Kasumi-1 (cell line): ENCODE measurements around the gene AP3S2.
"Not testable (repeated sequence)": the region's sequence is repeated elsewhere in the genome, so short reads cannot be mapped to it uniquely, and the experiment has no call there.

ENCODE experiments used
- DNase-seq, 2 experiments: peaks; one replicate each; lab custom pipeline; 2025; lab: John Stamatoyannopoulos, UW

Gene AP3S2

DNA sequence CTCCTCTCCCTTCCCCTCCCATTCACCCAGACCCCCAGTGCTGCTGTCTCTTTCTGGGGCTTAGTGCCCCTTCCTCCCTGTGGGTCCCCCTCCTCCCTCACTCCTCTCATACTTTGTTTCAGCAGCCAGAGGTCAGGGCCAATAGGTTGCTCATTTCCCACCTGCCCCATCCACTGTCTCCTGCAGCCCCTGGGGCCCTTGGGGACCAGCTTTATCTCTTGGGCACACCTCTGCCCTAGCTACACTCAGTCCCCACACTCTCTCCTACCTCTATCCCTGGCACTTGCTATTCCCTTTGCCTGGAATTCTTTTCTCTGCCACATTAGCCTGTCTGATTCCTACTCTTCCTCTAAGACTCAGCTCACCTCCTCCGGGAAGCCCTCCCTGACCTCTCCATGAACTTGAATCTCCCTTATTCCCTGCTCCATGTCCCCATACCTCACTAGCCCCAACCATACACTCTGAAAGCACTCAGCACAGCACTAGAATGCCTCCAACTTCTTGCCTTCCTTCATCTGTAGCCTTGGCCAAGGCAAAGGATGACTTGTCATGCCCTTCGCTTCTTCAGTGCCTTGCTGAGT is 93.8 kb downstream of the AP3S2 start:
- no peak for DNase-seq

DNA sequence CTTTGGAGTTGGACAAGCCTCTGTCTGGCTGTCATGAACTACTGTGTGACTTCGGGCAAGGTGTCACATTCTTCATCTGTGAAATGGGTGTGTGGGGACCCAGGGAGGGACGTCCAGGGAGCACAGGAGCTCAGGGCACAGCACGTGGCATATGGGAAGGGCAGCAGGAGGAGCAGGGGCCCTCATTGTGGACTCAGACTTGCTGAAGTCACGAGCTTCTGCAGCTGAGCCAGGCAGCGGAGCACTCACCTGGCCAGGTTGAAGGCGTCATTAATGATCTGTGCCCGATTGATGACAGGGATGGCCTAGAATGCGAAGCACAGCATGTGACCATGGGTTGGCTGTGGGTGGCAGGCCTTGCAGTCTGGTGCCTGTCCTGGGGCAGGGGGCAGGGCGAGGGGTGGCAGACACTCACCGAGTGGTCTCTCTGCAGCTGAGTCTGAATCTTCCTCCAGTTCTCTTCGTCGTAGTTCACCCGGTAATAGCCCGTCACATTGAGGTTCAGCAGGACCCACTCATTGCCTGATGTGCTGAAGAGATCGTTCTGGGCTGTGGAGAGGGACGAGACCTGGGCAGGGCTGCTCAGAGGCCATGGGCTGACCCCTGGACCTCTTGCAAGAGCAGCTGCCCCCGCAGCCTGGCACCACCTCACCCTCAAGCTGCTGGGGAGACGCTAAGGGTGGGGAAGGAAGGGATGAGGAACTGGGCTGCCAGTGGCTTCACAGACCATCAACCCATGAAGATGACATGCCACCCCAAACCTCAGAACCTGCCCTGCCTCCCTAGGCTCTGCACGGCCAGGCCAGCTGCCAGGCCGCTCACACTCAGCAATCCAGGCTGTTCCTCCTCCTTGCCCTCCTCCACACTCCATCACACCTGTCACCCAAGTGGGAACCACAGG is 94.5 kb downstream of the AP3S2 start:
- DNase-seq: no peak

- DNase-seq: no peak
These were observed 96.1 kb downstream of the AP3S2 start for GRCh38 chr15:89797678-89798201.

DNA sequence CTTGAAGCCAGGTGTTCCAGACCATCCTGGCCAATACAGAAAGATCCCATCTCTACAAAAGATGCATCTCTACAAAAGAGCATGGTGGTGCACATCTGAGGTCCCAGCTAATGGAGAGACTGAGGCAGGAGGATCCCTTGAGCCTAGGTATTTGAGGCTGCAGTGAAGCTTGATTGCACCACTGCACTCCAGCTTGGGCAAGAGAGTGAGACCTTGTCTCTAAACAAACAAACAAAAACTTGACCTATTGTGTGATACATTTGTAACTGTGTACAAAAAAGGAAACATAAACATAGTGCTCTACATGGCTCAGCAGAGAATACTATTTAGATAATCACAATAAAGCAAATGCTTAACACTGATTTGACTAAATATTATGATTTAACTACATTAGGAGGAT is 97.8 kb downstream of the AP3S2 start:
- no peak for DNase-seq

- DNase-seq: no peak
These were observed 99.1 kb downstream of the AP3S2 start for GRCh38 chr15:89794627-89795241.

DNA sequence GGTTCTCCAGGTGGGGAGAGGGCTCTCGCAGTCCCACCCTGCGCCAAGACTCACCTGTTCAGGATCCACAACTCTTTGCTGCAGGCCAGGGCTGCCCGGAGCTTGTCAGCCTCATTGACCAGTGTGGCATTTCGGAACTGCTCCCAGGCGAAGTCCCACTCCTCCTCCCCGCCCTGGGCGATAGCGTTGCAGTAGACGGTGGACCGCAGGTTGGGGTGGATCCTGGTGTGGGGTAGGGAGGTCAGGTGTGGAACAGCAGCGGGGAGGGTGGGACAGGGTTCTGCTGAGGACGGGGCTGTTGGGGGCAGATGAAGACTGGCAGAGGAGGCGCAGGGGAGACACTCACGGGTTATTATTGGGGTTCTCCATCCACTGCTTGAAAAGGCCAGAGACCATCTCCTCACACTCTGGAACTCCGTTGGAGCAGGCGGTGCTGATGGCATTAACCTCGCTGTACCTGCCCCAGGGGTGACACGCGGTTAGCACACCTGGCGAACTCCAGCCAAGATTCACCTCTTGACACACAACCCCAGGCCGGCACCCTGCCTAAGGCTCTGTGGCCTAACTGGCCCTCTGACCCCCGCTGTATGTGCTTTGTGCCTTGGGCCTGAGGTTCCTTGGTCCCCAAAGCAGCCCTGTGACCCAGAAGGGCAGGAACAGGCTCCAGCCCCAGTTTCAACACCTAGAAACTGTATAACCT is 101.5 kb downstream of the AP3S2 start:
- DNase-seq: no peak

DNA sequence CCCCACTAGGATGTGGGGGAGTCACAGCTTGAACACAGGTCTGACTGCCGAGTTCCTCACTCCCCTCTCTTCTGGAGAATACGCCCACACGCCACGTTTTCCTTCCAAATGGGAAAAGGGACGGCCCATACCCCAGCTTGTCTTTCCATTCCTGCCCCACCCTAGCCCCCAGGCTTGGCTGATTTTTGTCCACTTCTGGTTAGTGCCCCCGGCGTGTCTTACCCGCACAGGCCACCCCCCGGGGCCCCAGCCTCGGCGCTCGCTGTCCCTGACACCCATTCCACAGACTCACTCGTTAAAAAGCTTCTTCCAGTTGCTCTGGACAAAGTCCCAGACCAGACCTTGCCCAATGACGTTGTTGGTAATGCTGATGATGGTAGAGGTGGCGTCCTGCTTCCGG is 103.1 kb downstream of the AP3S2 start:
- DNase-seq: no peak

- no peak for DNase-seq
These were observed 103.6 kb downstream of the AP3S2 start for GRCh38 chr15:89790206-89790605.

- not testable (repeated sequence) for DNase-seq
These were observed 105.2 kb downstream of the AP3S2 start for GRCh38 chr15:89788585-89788984.

DNA sequence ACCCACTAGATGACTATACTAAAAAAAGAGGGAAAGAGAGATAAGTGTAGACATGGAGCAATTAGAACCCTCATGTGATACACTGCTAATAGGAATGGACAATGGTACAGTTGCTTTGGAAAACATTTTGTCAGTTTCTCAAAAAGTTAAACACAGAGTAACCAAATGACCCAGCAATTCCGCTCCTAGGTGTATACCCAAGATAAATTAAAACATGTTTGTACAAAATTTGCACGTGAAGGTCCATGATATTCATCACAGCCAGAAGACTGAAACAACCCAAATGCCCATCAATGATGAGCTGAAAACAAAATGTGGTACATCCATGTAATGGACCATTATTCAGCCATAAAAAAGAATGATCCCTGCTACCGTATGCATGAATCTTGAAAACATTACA is 105.8 kb downstream of the AP3S2 start:
- DNase-seq: no peak

- no peak for DNase-seq
These were observed 108.0 kb downstream of the AP3S2 start for GRCh38 chr15:89785774-89786140.

GRCh38 chr15:89785064-89785773 is 108.6 kb downstream of the AP3S2 start:
- DNase-seq: no peak

GRCh38 chr15:89784686-89784960 is 109.2 kb downstream of the AP3S2 start:
- DNase-seq: no peak

DNA sequence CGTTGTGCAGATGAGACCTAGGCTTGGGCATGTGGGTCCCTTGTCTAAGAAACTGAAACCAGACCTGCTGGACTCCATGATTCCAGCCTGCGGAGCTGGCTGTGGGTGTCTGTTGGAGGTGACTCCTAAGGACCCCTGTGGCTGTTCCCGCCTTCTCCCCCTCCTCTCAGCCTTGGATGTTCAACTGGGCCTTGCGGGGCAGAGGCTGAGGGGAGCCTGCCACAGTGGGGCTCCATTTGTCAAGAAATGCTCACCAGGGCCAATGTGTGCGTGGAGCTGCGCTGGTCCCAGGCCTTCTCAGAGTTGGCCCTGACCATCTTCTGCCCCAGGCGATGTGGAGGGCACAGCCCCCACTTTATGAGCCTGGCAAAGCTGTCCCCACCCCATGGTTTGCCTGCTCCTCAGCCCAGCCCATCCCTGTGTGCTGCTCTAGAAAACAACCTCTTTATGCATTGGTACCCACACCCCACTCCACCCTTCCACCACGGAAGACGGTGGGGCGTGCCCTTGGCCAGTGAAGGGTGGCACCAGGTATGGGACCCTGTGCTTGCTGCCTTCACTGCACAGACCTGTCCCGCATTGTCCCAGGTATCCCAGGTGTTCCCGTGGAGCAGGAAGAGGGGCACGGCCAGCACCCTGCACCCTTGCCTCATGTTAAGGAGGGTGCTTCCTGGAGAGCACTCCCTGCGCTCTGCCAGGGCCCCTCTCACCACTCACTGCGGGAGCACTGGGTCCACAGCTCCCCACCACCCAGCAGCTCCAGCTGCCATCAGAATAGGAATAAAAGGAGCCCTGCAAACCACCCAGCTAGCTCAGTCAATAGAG is 109.7 kb downstream of the AP3S2 start:
- no peak for DNase-seq

DNA sequence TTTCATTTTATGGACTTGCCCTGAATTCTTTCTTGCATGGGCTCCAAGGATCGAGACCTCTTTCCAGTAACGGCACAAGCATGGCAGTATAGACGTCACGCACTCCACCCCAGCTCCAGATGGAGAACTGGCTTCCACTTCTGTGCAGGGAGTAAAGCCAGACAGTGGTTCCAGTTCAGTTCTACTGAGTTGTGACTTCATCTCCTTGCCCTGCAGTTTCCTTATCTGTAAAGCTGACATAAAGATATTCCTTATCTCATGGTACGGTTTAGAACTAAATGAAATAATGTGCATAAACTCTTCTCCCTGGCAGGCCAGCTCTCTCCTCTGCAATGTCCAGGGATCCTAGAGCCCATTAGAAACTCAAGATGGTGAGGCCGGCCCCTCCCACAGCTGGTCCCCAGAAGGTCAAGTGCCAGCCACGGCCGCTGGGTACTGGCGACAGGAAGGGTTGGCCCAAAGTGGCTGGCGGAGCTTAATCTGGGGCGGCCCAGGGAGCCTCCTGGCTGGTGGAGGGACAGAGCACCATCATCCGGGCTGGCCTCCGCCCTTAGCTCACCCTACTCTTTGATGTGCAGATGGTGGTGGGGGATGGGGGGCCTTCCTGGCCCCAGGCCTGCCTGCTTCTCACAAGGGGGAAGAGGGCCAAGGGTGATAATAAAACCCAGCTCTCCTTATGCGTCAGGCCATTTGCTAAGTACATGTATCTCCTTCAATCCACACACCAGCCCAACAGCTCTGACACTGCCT is 110.5 kb downstream of the AP3S2 start:
- no peak for DNase-seq

DNA sequence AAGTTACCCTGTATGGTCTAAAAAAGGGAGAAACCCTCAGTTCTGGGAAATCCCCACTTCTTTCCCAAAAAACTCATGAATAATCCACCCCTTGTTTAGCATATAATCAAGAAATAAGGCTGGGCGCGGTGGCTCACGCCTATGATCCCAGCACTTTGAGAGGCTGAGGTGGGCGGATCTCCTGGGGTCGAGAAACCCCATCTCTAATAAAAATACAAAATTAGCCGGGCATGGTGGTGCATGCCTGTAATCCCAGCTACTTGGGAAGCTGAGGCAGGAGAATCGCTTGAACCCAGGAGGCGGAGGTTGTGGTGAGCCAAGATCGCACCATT is 111.2 kb downstream of the AP3S2 start:
- not testable (repeated sequence) for DNase-seq

GRCh38 chr15:89781891-89782618 is 111.7 kb downstream of the AP3S2 start:
- no peak for DNase-seq

DNA sequence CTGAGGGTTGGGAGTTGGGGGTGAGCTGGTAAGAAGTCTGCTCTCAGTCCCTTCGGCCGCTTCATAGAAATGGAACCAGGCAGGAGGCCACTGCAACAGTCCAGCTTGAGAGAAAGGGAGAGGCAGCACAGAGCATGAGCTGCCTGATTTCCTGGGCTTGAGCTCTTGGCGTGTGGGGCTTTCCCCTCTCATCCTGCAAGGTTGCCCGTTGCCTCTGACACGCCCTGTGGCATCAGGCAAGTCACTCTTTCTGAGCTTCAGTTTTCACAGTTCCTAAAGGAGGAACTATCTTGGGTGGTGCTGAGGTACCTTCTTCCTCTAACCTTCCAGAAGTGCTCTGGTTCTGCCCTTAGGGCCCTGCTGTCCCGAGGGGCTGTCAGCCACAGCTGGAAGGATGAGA is 112.7 kb downstream of the AP3S2 start:
- DNase-seq: peak; percentile 22 to 44

DNA sequence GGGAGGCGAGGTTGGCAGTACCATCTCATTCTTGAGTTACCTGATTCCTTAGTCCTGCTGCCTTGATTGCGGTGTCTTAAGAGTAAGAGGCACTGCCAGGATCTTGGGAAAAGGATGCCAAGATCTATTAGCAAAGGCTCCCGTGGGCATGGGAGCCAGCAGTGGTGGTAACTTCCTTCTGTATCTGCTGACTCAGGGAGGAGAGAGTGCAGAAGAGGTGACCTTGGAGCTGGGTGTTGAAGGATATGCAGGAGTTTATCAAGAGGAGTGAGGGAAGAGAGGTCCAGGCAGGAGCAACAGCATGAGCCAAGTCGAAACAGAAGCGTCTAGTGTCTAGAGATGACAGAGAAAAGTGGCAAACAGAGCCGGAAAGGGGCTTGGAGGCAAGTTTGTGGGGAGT is 113.2 kb downstream of the AP3S2 start:
- DNase-seq: no peak
